ENCODE results near the gene CCDC148.

CCDC148 gene

GRCh38 chr2:158130832-158131473, 325.6 kb downstream of the CCDC148 start:
- in situ Hi-C loops (cut with MboI; ENCODE audit: low sequenced_read_pairs) = no loop called here

GRCh38 chr2:158129037-158129436, 327.5 kb downstream of the CCDC148 start:
- in situ Hi-C loops (cut with MboI; ENCODE audit: low sequenced_read_pairs) = no loop called here

GRCh38 chr2:158128168-158128973, 328.2 kb downstream of the CCDC148 start:
- in situ Hi-C loops (cut with MboI; ENCODE audit: low sequenced_read_pairs) = no loop called here

DNA sequence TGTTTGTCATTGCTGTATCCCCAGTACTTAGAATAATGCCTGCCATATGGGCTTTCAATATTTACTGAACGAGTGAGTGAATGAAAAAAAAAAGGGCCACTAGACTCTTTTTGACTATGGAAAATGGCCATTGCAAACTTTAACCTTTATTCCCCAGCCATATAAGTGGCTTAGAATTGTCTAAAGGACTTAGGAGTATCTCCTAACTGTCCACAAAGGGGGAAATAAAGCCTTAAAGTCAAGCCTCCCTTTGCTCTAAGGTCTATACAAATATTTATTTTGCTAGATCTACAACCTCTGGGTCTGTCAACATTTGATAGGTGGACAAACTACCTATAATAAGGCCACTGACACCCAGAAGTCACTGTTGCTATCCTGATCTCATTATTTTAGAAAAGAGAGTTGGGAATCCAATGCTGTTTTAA, 329.2 kb downstream of the CCDC148 start:
- in situ Hi-C loops (cut with MboI; ENCODE audit: low sequenced_read_pairs) = no loop called here

- in situ Hi-C loops (cut with MboI; ENCODE audit: low sequenced_read_pairs) = no loop called here
These were observed 330.6 kb downstream of the CCDC148 start for GRCh38 chr2:158125756-158126498.

GRCh38 chr2:158124896-158125295, 331.7 kb downstream of the CCDC148 start:
- in situ Hi-C loops (cut with MboI; ENCODE audit: low sequenced_read_pairs) = no loop called here

Data from HL-60/S4 treated with retinoic acid at 250 ng/mL for 4 days and 3 days (cell line).